Right ventricle myocardium inferior (tissue), 1 donor: ENCODE data around the gene KRTAP5-7. TPM values are rescaled to one million over a fixed set of nuclear protein-coding genes. Genes with fewer than 3 reads are reported as not detected.
"Not testable (repeated sequence)": the region's sequence is repeated elsewhere in the genome, so short reads cannot be mapped to it uniquely, and the experiment has no call there.

Experiments
- ATAC-seq: fragments of 200-7000 bp; cut with Tn5 transposase; one replicate; pipeline ENCODE4 v1.9.1; 2020; ENCODE audit warnings: mild to moderate bottlenecking, moderate library complexity
- DNase-seq: peaks from one replicate; pipeline ENCODE4 v3.0.0; 2021; ENCODE audit errors: missing footprints
- intact Hi-C: fragments of 100-400 bp; cut with DNase I; formaldehyde crosslinking; loops from one replicate; pipeline ENCODE4 v1.11.0; 2022
- total RNA-seq: library from RNA; stranded (reverse); fragmentation: NEBNext Ultra II Directional; extraction: Animal tissue kit (Norgen Biotek cat#: 25700); gene quantifications from one replicate; pipeline ENCODE4 v1.2.1, GENCODE V29; 2021
- donor health status: DM: no; HTN: yes; CAD: no; lungs with severe emphysema.

KRTAP5-7 gene
- total RNA-seq, 1 donor from 2014 or later = not detected

GRCh38 chr11:71545405-71545966, 18.4 kb downstream of the KRTAP5-7 start:
- ATAC-seq = no peak
- DNase-seq = no peak
- intact Hi-C loops = no loop called here

DNA sequence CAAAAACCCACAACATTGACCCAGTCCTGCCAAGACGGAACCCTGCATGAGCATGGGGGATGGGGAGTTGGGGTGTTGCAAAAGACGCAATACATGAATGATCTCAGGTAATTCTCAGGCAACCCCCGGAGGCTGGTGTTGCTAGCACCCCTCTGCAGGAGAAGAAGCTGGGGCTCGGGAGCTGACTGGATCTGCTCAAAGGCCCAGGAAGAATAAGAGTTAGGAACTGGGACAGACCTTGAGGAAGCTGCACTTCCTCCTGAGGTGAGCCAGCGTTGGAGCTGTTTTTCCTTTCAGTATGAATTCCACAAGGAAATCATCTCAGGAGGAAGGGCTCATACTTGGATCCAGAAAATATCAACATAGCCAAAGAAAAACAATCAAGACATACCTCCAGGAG, 21.1 kb downstream of the KRTAP5-7 start, which contains the start of gene KRTAP5-9:
Gene KRTAP5-9, plus strand, starts transcription at position 301 of the 400 bp plus-strand sequence. CDS start 238 bp downstream, outside the sequence.
- ATAC-seq = no peak

GRCh38 chr11:71548716-71549151, 21.7 kb downstream of the KRTAP5-7 start:
- DNase-seq (no peak), ATAC-seq (no peak)
- intact Hi-C loops = no loop called here

More for the DNA sequence above, 21.1 kb downstream of the KRTAP5-7 start, which contains the start of gene KRTAP5-9:
- intact Hi-C loops = no loop called here
- DNase-seq = no peak

DNA sequence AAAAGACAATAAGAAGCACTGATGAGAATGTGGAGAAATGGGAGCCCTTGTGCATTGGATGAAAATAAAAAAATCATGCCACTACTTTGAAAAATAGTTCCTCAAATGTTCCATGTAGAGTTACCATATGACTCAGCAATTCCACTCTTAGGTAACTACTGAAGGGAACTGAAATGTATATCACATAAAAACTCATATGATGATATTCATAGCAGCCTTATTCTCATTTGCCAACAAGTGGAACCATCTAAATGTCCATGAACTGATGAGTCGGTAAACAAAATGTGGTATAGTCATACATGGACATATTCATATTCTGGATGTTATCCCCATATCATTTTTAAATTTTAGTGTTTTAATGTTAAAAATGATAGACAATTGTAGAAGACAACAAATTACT, 24.6 kb downstream of the KRTAP5-7 start:
- intact Hi-C loops = no loop called here
- ATAC-seq (no peak), DNase-seq (no peak)

- DNase-seq (no peak), ATAC-seq (no peak)
- intact Hi-C loops = no loop called here
Measured at GRCh38 chr11:71554996-71555395, 27.9 kb downstream of the KRTAP5-7 start.

GRCh38 chr11:71555508-71555907, 28.4 kb downstream of the KRTAP5-7 start:
- DNase-seq = no peak
- ATAC-seq = no peak
- intact Hi-C loops = no loop called here

DNA sequence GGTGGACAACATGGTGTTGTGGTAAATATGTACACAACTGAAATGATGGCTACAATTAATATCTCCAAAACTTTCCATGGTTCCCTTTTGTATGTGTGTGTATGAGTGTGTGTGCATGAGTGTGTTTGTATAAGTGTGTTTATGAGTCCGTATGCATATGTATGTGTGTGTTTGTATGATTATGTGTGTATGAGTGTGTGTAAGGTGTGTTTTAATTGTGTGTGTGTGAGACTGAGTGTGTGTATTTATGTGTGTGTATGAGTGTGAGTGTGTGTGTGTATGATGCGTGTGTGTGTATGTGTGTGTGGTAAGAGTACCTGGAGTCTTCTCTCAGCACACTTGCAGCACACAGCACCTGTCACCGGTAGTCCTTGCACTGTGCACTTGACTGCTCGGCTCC, 29.0 kb downstream of the KRTAP5-7 start:
- DNase-seq (no peak), ATAC-seq (no peak)
- intact Hi-C loops = no loop called here

- intact Hi-C loops = no loop called here
- ATAC-seq (no peak), DNase-seq (no peak)
Measured at GRCh38 chr11:71557257-71557656, 30.2 kb downstream of the KRTAP5-7 start.

GRCh38 chr11:71558996-71559395, 31.9 kb downstream of the KRTAP5-7 start:
- no peak for DNase-seq
- intact Hi-C loops = no loop called here

DNA sequence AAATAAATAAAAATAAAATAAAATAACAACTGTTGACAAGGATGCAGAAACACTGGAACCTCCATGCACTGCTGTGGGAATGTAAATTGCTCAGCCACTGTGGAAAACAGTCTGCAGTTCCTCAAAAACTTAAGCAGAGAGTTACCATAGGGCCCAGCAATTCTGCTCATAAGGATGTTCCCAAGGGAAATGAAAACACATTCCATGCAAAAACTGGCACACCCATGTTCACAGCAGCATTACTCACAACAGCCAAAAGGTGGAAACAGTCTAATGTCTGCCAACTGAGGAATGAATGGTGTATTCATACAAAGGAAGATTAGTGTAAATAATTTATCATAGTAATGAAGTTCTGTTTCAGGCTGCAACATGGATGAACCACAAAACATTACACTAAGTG, 35.1 kb downstream of the KRTAP5-7 start:
- intact Hi-C loops = no loop called here
- DNase-seq = no peak
- ATAC-seq = no peak

More at GRCh38 chr11:71558996-71559395, 31.9 kb downstream of the KRTAP5-7 start:
- no peak for ATAC-seq

DNA sequence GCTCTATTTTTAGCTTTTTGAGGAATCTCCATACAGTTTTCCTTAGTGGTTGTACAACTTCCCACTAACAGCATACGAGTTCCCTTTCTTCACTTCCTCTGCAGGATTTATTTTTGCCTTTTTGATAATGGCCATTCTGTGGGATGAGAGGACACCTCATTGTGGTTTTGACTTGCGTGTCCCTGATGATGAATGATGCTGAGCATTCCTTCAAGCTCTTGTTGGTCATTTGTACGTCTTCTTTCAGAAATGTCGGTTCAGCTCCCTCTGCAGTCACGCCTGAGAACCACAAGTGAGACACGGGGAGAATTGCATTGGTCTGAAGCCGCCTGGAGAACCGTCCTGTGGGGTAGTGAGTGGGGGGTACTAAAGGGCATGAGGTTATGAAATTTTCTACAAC, 36.3 kb downstream of the KRTAP5-7 start:
- ATAC-seq (no peak), DNase-seq (no peak)
- intact Hi-C loops = no loop called here

- intact Hi-C loops = no loop called here
- no peak for ATAC-seq
Measured at GRCh38 chr11:71564430-71564829, 37.4 kb downstream of the KRTAP5-7 start.

DNA sequence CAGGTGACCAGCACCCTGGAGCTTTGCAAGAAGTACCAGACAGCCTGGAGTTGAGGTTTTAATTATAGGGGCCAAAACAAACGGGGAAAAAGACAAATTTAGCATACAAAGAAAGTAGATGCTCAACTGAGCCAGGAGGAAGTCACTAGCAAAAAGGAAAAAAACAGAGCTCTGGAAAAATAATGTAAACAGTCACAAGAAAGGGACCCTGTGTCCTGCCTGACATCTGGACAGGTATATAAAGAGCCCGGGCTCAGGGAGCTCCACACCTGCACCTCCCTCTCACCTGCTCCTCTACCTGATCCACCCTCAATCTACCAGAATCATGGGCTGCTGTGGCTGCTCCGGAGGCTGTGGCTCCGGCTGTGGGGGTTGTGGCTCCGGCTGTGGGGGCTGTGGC, 38.2 kb downstream of the KRTAP5-7 start, which contains the start of gene KRTAP5-10:
Gene KRTAP5-10, plus strand, starts transcription at position 301 of the 400 bp plus-strand sequence. Its CDS starts 25 bp downstream, at position 326.
- no peak for DNase-seq
- no peak for ATAC-seq
- intact Hi-C loops = no loop called here

More at GRCh38 chr11:71564430-71564829, 37.4 kb downstream of the KRTAP5-7 start:
- no peak for DNase-seq

- intact Hi-C loops = no loop called here
- DNase-seq = peak; percentile 59
- ATAC-seq = no peak
Measured at GRCh38 chr11:71566081-71566620, 39.1 kb downstream of the KRTAP5-7 start.

- intact Hi-C loops, DNase-seq, ATAC-seq: not testable (repeated sequence)
Measured at GRCh38 chr11:71566626-71567599, 39.8 kb downstream of the KRTAP5-7 start.

DNA sequence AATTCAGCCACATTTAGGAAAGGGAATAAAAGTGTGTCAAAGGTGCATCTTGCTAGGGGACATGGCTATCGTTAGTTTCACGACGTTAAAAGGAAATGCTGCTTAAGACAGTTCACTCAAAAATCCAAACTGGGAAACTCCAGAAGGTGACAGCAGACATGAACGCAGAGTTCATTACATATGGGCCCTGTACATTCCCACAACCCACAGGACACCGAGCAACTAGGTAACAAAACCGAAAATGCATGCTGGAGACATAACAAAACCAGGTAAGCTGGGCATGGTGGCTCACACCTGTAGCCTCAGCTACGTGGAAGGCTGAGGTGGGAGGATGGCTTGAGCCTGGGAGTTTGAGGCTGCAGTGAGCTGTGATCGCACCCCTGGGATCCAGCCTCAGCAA, 40.6 kb downstream of the KRTAP5-7 start:
- ATAC-seq, intact Hi-C loops: not testable (repeated sequence)

GRCh38 chr11:71568704-71569349, 41.8 kb downstream of the KRTAP5-7 start:
- DNase-seq (no peak), ATAC-seq (no peak)
- intact Hi-C loops = no loop called here

More for the DNA sequence above, 40.6 kb downstream of the KRTAP5-7 start:
- not testable (repeated sequence) for DNase-seq

DNA sequence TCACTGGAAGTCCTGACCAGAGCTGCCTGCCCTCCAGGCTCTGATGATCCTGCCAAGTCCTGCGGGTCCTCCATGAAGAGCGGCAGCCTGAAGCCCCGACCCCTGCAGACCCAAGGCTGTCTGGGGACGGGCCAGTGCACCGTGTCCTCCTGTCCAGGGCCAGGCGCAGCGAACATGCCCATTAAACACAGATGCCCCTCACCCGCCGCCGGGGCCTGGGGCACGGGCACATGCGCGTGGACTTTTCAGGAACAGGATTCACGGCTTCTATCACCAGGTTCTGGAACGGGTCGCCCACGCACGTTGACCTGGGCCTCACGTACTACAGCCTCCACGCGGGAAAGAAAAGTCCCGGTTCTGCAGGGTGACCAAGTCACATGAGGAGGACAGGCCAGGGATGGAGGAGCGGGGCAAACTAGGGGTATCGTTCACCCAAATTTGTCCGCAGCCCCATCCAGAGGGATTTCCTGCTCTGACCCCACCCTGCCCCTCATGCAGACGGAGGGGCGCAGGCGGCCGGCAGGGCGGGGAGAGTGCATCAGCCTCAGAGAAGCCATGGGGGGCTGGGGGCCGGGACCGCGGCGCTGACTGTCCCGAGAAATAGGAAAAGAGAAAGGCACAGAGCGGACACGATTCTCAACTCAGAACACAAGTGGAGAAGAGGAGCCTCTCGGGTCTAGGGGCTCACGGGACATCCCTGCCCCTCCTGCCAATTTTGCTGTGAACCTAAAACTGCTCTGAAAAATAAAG, 44.2 kb downstream of the KRTAP5-7 start:
- DNase-seq, intact Hi-C loops, ATAC-seq: not testable (repeated sequence)
